Erythroblast (primary cell): Measurements from ENCODE around the gene KIF18A.

Source experiments
- GATA1 ChIP-seq: IDR thresholded peaks from 2 replicates; pipeline ENCODE4 v1.6.1; 2011; ENCODE audit warnings: low read depth, mild to moderate bottlenecking, control low read depth, low read length, moderate library complexity
- POLR2A ChIP-seq: IDR thresholded peaks from 2 replicates; pipeline ENCODE4 v1.6.1; 2011; ENCODE audit warnings: mild to moderate bottlenecking, low read length

DNA sequence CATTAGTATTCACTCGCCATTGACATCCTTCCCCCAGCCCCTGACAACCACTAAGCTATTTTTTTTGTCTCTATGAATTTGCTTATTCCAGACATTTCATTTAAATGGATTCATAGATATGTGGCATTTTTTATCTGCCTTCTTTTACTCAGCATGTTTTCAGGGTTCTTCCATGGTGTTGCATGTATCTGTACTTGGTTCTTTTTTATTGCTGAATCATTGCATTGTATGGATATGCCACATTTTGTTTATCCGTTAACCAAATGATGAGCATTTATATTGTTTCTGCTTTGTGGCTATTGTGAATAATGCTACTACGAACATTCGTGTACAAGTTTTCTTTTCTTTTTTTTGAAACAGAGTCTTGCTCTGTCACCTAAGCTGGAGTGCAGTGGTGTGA, 6.2 kb upstream of the KIF18A start:
- TF ChIP-seq POLR2A = no peak
- no peak for TF ChIP-seq GATA1
